ENCODE results near the gene CSTPP1. TPM values are rescaled to one million over a fixed set of nuclear protein-coding genes. Genes with fewer than 3 reads are reported as not detected.
"Not testable (repeated sequence)": the region's sequence is repeated elsewhere in the genome, so short reads cannot be mapped to it uniquely, and the experiment has no call there.

Gene CSTPP1
- total RNA-seq, 3 donors from 2014 or later, result 12.9 to 15.0 (median 14.3) TPM

DNA sequence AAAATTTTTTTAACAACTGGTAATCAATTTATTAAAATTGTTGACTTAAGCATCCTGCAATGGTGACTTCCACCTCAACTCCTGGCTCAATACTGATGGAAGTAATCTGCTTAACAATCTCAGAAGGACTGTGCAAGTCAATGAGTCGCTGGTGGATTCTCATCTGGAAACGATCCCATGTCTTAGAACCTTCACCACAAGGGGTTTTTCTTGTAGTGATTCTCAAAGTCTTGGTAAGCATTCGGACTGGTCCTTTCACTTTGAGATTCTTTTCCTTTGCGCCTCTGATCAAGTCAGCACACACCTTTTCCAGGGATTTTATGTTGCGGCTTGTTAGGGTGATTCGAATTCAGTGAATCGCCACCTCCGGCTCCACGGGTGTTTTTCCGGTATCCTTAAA, 254.6 kb downstream of the CSTPP1 start:
- peaks cover 16% of the 10 kb centered on the region for H3K27me3 Mint-ChIP-seq (ENCODE audit: low read depth)
- H3K9me3 Mint-ChIP-seq; H3K4me1 Mint-ChIP-seq (ENCODE audit: low read depth); H3K36me3 Mint-ChIP-seq (ENCODE audit: insufficient read depth); H3K4me3 Mint-ChIP-seq; ATAC-seq; DNase-seq: not testable (repeated sequence)

DNA sequence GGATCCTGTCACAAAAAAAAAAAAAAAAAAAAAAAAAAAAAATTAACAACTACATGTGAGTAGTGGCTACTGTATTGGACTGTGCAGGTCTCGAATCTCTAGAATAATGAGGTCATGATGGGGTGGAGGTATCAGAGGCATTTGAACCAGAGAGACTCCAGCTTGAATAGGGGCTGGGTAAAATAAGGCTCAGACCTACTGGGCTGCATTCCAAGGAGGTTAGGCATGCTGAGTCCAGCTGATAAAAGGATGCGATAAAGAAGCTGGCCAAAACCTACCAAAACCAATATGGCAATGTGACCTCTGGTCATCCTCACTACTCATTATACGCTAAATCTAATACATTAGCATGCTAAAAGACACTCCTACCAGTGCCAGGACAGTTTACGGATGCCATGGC, 255.6 kb downstream of the CSTPP1 start:
- no peaks in the 10 kb centered on the region for H3K9me3 Mint-ChIP-seq
- no peaks in the 10 kb centered on the region for H3K4me1 Mint-ChIP-seq (ENCODE audit: low read depth)
- no peak overlapping the region for H3K4me3 Mint-ChIP-seq
- H3K36me3 Mint-ChIP-seq (ENCODE audit: insufficient read depth), result no peaks in the 10 kb centered on the region
- ATAC-seq, result no peak
- DNase-seq, result no peak
- H3K27me3 Mint-ChIP-seq (ENCODE audit: low read depth), result peaks cover 12% of the 10 kb centered on the region

DNA sequence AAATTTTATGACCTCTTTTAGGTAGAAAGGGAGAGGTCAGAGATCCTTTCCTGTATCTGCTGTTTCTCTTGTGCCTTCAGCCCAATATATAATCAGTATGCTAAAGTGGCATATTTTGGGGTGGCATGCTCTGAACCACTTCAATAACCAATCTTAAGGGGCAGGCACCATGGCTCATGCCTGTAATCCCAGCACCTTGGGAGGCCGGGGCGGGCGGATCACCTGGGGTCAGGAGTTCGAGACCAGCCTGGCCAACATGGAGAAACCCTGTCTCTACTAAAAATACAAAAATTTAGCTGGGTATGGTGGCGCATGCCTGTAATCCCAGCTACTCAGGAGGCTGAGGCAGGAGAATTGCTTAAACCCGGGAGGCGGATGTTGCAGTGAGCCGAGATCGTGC, 261.6 kb downstream of the CSTPP1 start:
- H3K4me1 Mint-ChIP-seq (ENCODE audit: low read depth); H3K9me3 Mint-ChIP-seq; ATAC-seq; DNase-seq; H3K4me3 Mint-ChIP-seq; H3K27me3 Mint-ChIP-seq (ENCODE audit: low read depth); H3K36me3 Mint-ChIP-seq (ENCODE audit: insufficient read depth): not testable (repeated sequence)

DNA sequence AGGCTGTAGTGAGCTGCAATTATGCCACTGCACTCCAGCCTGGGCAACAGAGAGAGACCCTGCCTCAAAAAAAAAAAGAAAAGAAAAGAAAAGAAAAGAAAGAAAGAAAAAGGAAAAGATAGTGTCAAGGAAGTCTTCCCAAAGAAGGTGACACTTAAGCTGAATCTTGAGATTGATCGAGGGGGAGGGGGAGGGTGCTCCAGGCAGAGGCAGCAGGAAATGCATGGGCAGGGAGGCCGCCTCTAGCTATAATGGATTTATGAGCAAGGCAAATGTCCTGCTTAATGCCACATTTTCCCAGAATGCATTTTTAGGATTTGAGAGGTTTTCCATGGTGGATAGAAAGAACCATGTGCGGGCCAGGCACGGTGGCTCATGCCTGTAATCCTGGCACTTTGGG, 264.5 kb downstream of the CSTPP1 start:
- Mint-ChIP-seq H3K4me1 (ENCODE audit: low read depth) (no peaks in the 10 kb centered on the region), H3K27me3 (ENCODE audit: low read depth) (peaks cover 4% of the 10 kb centered on the region), H3K4me3 (no peak overlapping the region), H3K9me3 (no peaks in the 10 kb centered on the region), H3K36me3 (ENCODE audit: insufficient read depth) (no peaks in the 10 kb centered on the region)
- no peak for DNase-seq
- ATAC-seq, result no peak

DNA sequence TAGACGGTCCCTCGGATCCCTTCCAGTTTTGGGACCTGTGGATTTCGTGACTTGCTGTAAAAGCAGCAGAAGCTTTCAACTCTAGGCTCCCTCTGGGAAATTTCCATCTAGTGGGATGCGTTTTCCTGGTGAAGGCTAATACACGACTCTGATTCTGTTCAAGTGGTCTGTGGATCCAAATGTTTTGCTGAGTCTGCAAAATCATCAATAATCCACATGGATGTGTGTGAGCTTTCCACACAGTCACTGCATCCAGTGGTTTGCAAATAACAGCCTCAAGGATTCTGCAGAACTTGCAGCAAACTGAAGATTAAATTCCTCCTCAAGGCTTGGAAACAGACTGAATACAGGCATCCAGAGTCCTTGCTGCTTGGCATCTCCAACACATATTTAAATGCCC, 266.0 kb downstream of the CSTPP1 start:
- ATAC-seq (no peak), DNase-seq (no peak)
- Mint-ChIP-seq H3K4me1 (ENCODE audit: low read depth) (no peaks in the 10 kb centered on the region), H3K9me3 (no peaks in the 10 kb centered on the region), H3K36me3 (ENCODE audit: insufficient read depth) (no peaks in the 10 kb centered on the region), H3K4me3 (no peak overlapping the region), H3K27me3 (ENCODE audit: low read depth) (peaks cover 4% of the 10 kb centered on the region)

DNA sequence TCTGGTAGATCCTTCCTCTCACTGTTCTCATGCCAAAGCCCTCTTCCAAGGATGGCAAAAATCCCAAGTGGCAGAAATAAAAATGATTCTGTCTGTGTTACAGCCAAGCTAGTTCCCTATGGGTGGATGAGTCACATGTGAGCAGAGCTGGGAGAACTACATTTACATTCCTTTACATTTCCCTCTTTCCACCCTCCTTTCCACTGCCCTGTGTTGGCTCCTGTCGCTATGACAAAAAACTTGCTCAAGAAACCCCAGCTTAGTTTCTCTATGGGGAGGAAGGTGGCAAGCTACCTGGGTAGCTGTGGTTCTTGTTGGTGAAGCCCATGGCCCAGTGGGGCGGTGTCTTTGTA, 268.1 kb downstream of the CSTPP1 start:
- no peaks in the 10 kb centered on the region for H3K9me3 Mint-ChIP-seq
- DNase-seq, result no peak
- no peak overlapping the region for H3K4me3 Mint-ChIP-seq
- H3K27me3 Mint-ChIP-seq (ENCODE audit: low read depth), result no peaks in the 10 kb centered on the region
- no peaks in the 10 kb centered on the region for H3K36me3 Mint-ChIP-seq (ENCODE audit: insufficient read depth)
- ATAC-seq, result no peak
- H3K4me1 Mint-ChIP-seq (ENCODE audit: low read depth), result no peaks in the 10 kb centered on the region

DNA sequence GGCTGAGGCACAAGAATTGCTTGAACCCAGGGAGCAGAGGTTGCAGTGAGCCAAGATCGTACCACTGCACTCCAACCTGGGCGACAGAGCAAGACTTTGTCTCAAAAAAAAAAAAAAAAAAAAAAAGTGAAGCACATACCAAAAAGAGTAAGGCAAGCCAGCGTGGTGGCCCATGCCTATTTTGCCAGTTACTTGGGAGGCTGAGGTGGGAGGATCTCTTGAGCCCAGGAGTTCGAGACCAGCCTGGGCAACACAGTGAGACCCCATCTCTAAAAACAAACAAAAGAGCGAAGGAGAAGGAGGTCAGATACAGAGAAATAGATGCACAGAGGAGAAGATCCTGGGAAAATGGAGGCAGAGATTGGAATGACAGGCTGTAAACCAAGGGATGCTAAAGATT, 270.0 kb downstream of the CSTPP1 start:
- H3K4me3 Mint-ChIP-seq; H3K27me3 Mint-ChIP-seq (ENCODE audit: low read depth); DNase-seq; H3K9me3 Mint-ChIP-seq; H3K36me3 Mint-ChIP-seq (ENCODE audit: insufficient read depth); H3K4me1 Mint-ChIP-seq (ENCODE audit: low read depth); ATAC-seq: not testable (repeated sequence)

DNA sequence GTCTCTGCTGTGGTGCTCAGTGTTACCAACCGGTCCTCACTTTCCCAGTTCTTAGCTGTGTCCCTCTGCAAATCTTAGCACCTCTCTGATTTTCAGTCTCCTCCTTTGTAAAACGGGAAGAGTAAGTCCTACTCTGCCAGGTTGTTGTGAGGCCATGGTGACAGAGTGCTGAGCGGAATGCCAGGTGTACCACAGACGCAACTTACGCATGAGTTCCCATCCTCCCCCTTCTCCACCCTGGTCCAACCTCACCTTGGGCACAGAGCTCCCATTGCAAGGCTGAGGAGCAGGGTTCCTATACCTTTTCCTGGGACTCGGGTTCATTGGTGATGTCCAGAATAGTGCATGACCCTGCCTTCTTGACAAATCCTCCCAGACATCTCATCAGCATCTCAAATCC, 270.9 kb downstream of the CSTPP1 start:
- H3K27me3 Mint-ChIP-seq (ENCODE audit: low read depth), result no peaks in the 10 kb centered on the region
- H3K9me3 Mint-ChIP-seq, result no peaks in the 10 kb centered on the region
- H3K4me3 Mint-ChIP-seq, result no peak overlapping the region
- no peaks in the 10 kb centered on the region for H3K4me1 Mint-ChIP-seq (ENCODE audit: low read depth)
- ATAC-seq, result no peak
- H3K36me3 Mint-ChIP-seq (ENCODE audit: insufficient read depth), result no peaks in the 10 kb centered on the region
- no peak for DNase-seq

DNA sequence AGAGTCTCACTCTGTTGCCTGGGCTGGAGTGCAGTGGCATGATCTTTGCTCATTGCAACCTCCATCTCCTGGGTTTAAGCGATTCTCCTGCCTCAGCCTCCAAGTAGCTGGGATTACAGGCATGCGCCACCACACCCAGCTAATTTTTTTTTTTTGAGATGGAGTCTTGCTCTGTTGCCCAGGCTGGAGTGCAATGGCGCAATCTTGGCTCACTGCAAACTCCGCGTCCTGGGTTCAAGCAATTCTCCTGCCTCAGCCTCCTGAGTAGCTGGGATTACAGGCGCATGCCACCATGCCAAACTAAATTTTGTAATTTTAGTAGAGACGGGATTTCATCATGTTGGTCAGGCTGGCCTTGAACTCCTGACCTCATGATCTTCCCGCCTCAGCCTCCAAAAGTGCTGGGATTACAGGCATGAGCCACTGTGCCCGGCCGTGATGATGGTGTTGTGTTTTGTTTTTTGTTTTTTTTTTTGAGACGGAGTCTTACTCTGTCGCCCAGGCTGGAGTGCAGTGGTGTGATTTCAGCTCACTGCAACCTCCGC, 271.5 kb downstream of the CSTPP1 start:
- H3K4me3 Mint-ChIP-seq; H3K36me3 Mint-ChIP-seq (ENCODE audit: insufficient read depth); H3K27me3 Mint-ChIP-seq (ENCODE audit: low read depth); DNase-seq; H3K4me1 Mint-ChIP-seq (ENCODE audit: low read depth); ATAC-seq; H3K9me3 Mint-ChIP-seq: not testable (repeated sequence)

DNA sequence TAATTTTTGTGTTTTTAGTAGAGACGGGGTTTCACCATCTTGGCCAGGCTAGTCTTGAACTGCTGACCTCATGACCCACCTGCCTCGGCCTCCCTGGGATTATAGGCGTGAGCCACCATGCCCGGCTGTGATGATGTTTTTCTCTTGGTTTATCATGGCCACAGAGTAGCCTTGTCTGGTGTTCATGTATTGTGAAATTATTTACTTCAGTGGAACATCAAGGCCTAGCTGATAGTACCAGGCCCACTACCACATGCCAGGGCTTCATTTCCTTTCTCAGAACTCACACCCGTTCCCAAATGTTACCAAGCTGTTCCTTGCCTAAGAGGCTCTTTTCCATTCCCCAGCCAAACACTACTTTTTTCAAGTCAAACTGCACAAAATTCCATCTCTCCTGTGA, 272.1 kb downstream of the CSTPP1 start:
- no peak for ATAC-seq

More for the DNA sequence above, 272.1 kb downstream of the CSTPP1 start:
- DNase-seq, result no peak
- H3K36me3 Mint-ChIP-seq (ENCODE audit: insufficient read depth), result no peaks in the 10 kb centered on the region
- H3K4me3 Mint-ChIP-seq, result no peak overlapping the region
- H3K4me1 Mint-ChIP-seq (ENCODE audit: low read depth), result no peaks in the 10 kb centered on the region
- H3K9me3 Mint-ChIP-seq, result no peaks in the 10 kb centered on the region
- no peaks in the 10 kb centered on the region for H3K27me3 Mint-ChIP-seq (ENCODE audit: low read depth)

Other genes with a start within 250 kb of the CSTPP1 start
- 10 to 100 TPM; 52.9 to 63.8 (median 53.4) TPM for gene ARHGAP1, start 236.1 kb upstream of the CSTPP1 start, total RNA-seq
- gene ZNF408, start 235.7 kb upstream of the CSTPP1 start, total RNA-seq, result 10 to 100 TPM; 14.2 to 16.9 (median 14.8) TPM
- gene F2, start 217.5 kb upstream of the CSTPP1 start, total RNA-seq, result under 1 TPM; 0.40 to 0.81 (median 0.41) TPM
- gene CKAP5, start 90.5 kb upstream of the CSTPP1 start, total RNA-seq, result 10 to 100 TPM; 62.9 to 71.8 (median 65.5) TPM
- under 1 TPM; 0.11 to 0.13 (median 0.13) TPM for gene LRP4, start 18.2 kb upstream of the CSTPP1 start, total RNA-seq
- 100 to 1,000 TPM in 2 of 3 donors, 10 to 100 TPM in 1; 98.5 to 110 (median 104) TPM for gene ARFGAP2, start 240.1 kb downstream of the CSTPP1 start, total RNA-seq
- 10 to 100 TPM in 1 of 3 donors, 1 to 10 TPM in 2; 5.3 to 15.2 (median 5.8) TPM for gene PACSIN3, start 249.7 kb downstream of the CSTPP1 start, total RNA-seq

Data from activated T-cell treated with anti-CD3 and anti-CD28 coated beads, Interleukin-2, amount 50 U/mL, for 4 hours (primary cell).